Measurements from ENCODE around the gene FUNDC1. TPM values are rescaled to one million over a fixed set of nuclear protein-coding genes. Genes with fewer than 3 reads are reported as not detected.

The FUNDC1 gene
- total RNA-seq, 1 donor from 2014 or later = 17.8 TPM

GRCh38 chrX:44482575-44482974 is 60.1 kb downstream of the FUNDC1 start:
- Mint-ChIP-seq H3K27ac (no peak overlapping the region), H3K4me3 (no peak overlapping the region), H3K4me1 (ENCODE audit: unreplicated experiment) (no peaks in the 10 kb centered on the region), H3K36me3 (no peaks in the 10 kb centered on the region), H3K27me3 (no peaks in the 10 kb centered on the region), H3K9me3 (peaks cover 10% of the 10 kb centered on the region)
- no peak for DNase-seq (ENCODE audit: extremely low spot score, unreplicated experiment)
- TF ChIP-seq CTCF (conservative IDR thresholded peaks at IDR 0.05) = no peak

- Mint-ChIP-seq H3K4me1 (ENCODE audit: unreplicated experiment) (no peaks in the 10 kb centered on the region), H3K4me3 (no peak overlapping the region), H3K9me3 (peaks cover 10% of the 10 kb centered on the region), H3K27me3 (no peaks in the 10 kb centered on the region), H3K36me3 (no peaks in the 10 kb centered on the region), H3K27ac (no peak overlapping the region)
- DNase-seq (ENCODE audit: extremely low spot score, unreplicated experiment) = no peak
- TF ChIP-seq CTCF (conservative IDR thresholded peaks at IDR 0.05) = no peak
Measured at GRCh38 chrX:44480591-44480990, 62.1 kb downstream of the FUNDC1 start.

- H3K27ac Mint-ChIP-seq = no peak overlapping the region
- TF ChIP-seq CTCF (conservative IDR thresholded peaks at IDR 0.05) = no peak
- no peaks in the 10 kb centered on the region for H3K9me3 Mint-ChIP-seq
- H3K36me3 Mint-ChIP-seq = no peaks in the 10 kb centered on the region
- H3K27me3 Mint-ChIP-seq = no peaks in the 10 kb centered on the region
- H3K4me1 Mint-ChIP-seq (ENCODE audit: unreplicated experiment) = no peaks in the 10 kb centered on the region
- no peak overlapping the region for H3K4me3 Mint-ChIP-seq
- DNase-seq (ENCODE audit: extremely low spot score, unreplicated experiment) = no peak
Measured at GRCh38 chrX:44474410-44474809, 68.2 kb downstream of the FUNDC1 start.

Other genes with a start within 250 kb of the FUNDC1 start
- 0.21 and 2.1 TPM in 2 replicates for gene EFHC2, start 199.2 kb downstream of the FUNDC1 start, total RNA-seq (ENCODE audit: low replicate concordance)

Measured in type B pancreatic cell (in vitro differentiated cells).